MCF 10A (cell line): Measurements from ENCODE around the gene FTCD. TPM values are rescaled to one million over a fixed set of nuclear protein-coding genes. Genes with fewer than 3 reads are reported as not detected.
"Not testable (repeated sequence)": the region's sequence is repeated elsewhere in the genome, so short reads cannot be mapped to it uniquely, and the experiment has no call there.

Experiments used
- BruUV-seq: library from RNA; stranded (reverse); fragments of 400-500 nt; replicated peaks from 2 replicates; lab custom pipeline; 2021; lab: Mats Ljungman, UMichigan
- CTCF ChIA-PET: fragments of 300-600 bp; sonication (Branson Sonifier 250); formaldehyde crosslinking; extraction: SDS; loops from one replicate; lab custom pipeline; 2021; ENCODE audit warnings: antibody characterized with exemption, inconsistent platforms; lab: Yijun Ruan, JAX
- POLR2A ChIA-PET: fragments of 300-600, 350-650 bp; sonication (Branson Sonifier 250); formaldehyde crosslinking; extraction: SDS; loops from one replicate; lab custom pipeline; 2020; ENCODE audit warnings: antibody characterized with exemption, inconsistent platforms; lab: Yijun Ruan, JAX
- DNase-seq: peaks from one replicate; pipeline ENCODE4 v3.0.0-alpha.2; 2018; ENCODE audit not compliant: unreplicated experiment
- H3K27ac Mint-ChIP-seq: one replicate; pipeline ENCODE4 v1.8.0; 2022; ENCODE audit warnings: mild to moderate bottlenecking, low read depth, mixed read lengths; ENCODE audit not compliant: unreplicated experiment
- H3K27me3 Mint-ChIP-seq: one replicate; pipeline ENCODE4 v1.8.0; 2022; ENCODE audit warnings: mixed read lengths; ENCODE audit not compliant: insufficient read depth, unreplicated experiment
- H3K36me3 Mint-ChIP-seq: one replicate; pipeline ENCODE4 v1.8.0; 2022; ENCODE audit warnings: mild to moderate bottlenecking, moderate library complexity, mixed read lengths; ENCODE audit not compliant: insufficient read depth, unreplicated experiment
- H3K4me1 Mint-ChIP-seq: one replicate; pipeline ENCODE4 v1.8.0; 2022; ENCODE audit warnings: mixed read lengths; ENCODE audit not compliant: insufficient read depth, unreplicated experiment
- H3K4me3 Mint-ChIP-seq: one replicate; pipeline ENCODE4 v1.8.0; 2022; ENCODE audit warnings: mild to moderate bottlenecking, moderate library complexity, mixed read lengths; ENCODE audit not compliant: unreplicated experiment
- H3K9me3 Mint-ChIP-seq: one replicate; pipeline ENCODE4 v1.8.0; 2022; ENCODE audit warnings: mixed read lengths; ENCODE audit not compliant: unreplicated experiment
- CTCF ChIP-seq: fragments of 200-600 bp; IDR thresholded peaks from one replicate; pipeline ENCODE4 v1.8.0; 2022; ENCODE audit warnings: antibody characterized with exemption, mild to moderate bottlenecking; ENCODE audit not compliant: unreplicated experiment
- intact Hi-C: fragments of 100-400 bp; cut with micrococcal nuclease; formaldehyde crosslinking; loops from 2 replicates; pipeline ENCODE4 v1.14.1; 2022
- total RNA-seq: library from RNA; stranded (reverse); gene quantifications from 2 replicates; pipeline ENCODE4 v1.2.3, GENCODE V29; 2022

The FTCD gene
- total RNA-seq, 1 experiment from 2014 or later: not detected

DNA sequence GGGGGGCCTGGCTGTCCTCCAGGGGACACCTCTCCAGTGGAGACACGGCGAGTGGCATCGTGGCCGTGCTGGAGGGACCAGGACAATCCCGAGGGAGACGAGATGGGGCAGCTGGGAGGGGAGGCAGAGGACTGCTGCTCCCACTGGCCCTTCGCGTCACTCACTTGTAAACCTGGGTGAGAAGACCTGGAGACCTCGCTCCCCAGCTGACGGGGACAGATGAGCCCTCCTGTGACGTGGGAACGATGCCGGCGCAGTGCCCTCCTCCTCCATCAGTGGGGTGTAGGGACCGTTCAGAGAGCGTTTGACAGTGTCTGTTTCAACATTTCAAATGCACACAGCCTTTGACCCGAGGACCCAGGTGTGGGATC lies 24.3 kb upstream of the FTCD start:
- no peak overlapping the region for H3K27ac Mint-ChIP-seq
- no peak overlapping the region for H3K4me3 Mint-ChIP-seq
- peaks cover 14% of the 10 kb centered on the region for H3K9me3 Mint-ChIP-seq
- POLR2A ChIA-PET: interaction anchor here (0.7 kb wide), 1 partner anchor 51 kb away, joined by 3 read pairs; no protein-coding TSS in a partner anchor
- no peaks in the 10 kb centered on the region for H3K4me1 Mint-ChIP-seq
- DNase-seq: no peak
- H3K36me3 Mint-ChIP-seq: no peaks in the 10 kb centered on the region
- CTCF ChIA-PET: no interaction called here
- TF ChIP-seq CTCF: no peak
- BruUV-seq: no TSS peak
- intact Hi-C loops: no loop called here
- H3K27me3 Mint-ChIP-seq: peaks cover 15% of the 10 kb centered on the region

GRCh38 chr21:46178961-46179360 lies 23.6 kb upstream of the FTCD start:
- no peak overlapping the region for H3K4me3 Mint-ChIP-seq
- peaks cover 19% of the 10 kb centered on the region for H3K9me3 Mint-ChIP-seq
- intact Hi-C loops: no loop called here
- no peak for DNase-seq
- peaks cover 21% of the 10 kb centered on the region for H3K27me3 Mint-ChIP-seq
- no peaks in the 10 kb centered on the region for H3K4me1 Mint-ChIP-seq
- TF ChIP-seq CTCF: no peak
- ChIA-PET CTCF (interaction anchor here (0.7 kb wide), 1 partner anchor 220 kb away, joined by 4 read pairs; no protein-coding TSS in a partner anchor), POLR2A (no interaction called here)
- no TSS peak for BruUV-seq
- H3K36me3 Mint-ChIP-seq: no peaks in the 10 kb centered on the region
- no peak overlapping the region for H3K27ac Mint-ChIP-seq

DNA sequence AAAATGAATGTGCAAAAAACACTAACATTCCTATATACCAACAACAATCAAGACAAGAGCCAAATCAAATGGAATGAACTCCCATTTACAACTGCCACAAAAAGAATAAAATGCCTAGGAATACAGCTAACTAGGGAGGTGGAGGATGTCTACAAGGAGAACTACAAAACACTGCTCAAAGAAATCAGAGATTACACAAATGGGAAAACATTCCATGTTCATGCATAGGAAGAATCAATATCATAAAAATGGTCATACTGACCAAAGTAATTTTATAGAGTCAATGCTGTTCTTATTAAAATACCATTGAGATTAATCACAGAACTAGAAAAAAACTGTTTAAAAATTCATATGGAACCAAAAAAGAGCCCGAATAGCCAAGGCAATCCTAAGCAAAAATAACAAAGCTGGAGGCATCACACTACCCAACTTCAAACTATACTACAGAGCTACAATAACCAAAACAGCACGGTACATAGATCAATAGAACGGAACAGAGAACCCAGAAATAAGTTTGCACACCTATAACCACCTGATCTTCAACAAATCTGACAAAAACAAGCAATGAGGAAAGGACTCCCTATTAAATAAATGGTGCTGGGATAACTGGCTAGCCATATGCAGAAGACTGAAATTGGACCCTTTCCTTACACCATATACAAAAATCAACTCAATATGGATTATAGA lies 21.2 kb upstream of the FTCD start:
- H3K27me3 Mint-ChIP-seq: peaks cover 21% of the 10 kb centered on the region
- H3K36me3 Mint-ChIP-seq, BruUV-seq, H3K4me1 Mint-ChIP-seq, intact Hi-C loops, H3K4me3 Mint-ChIP-seq, CTCF ChIA-PET, H3K27ac Mint-ChIP-seq, DNase-seq: not testable (repeated sequence)
- H3K9me3 Mint-ChIP-seq: peaks cover 19% of the 10 kb centered on the region
- POLR2A ChIA-PET: interaction anchor here (0.6 kb wide), 1 partner anchor 324 kb away, joined by 3 read pairs; no protein-coding TSS in a partner anchor

DNA sequence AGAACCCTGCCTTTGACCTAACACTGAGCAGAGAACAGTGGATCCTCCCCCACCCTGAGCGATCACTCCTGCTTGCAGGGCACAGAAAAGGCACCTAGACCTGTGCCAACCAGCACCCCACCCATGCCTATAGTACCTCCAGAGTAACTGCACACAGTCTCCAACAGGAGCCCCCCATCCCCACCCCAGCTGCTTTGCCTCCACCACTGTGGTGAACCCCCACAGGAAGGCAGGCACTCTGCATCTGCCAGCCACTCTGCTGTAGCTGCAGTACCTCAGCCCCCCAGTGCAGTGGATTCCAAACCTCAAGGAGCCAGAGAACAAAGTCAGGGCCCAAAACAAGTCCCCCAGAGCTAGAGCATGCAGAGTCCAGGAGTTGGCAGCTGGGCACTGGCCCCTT lies 18.2 kb upstream of the FTCD start:
- H3K9me3 Mint-ChIP-seq: peaks cover 19% of the 10 kb centered on the region
- H3K4me1 Mint-ChIP-seq: no peaks in the 10 kb centered on the region

More for the DNA sequence above, 18.2 kb upstream of the FTCD start:
- no peak for TF ChIP-seq CTCF
- no peak for DNase-seq
- peaks cover 21% of the 10 kb centered on the region for H3K27me3 Mint-ChIP-seq
- no peak overlapping the region for H3K4me3 Mint-ChIP-seq
- no peaks in the 10 kb centered on the region for H3K36me3 Mint-ChIP-seq
- POLR2A ChIA-PET: interaction anchor here (0.7 kb wide), 1 partner anchor 30 kb away, joined by 3 read pairs; no protein-coding TSS in a partner anchor
- CTCF ChIA-PET: no interaction called here
- no TSS peak for BruUV-seq
- intact Hi-C loops: no loop called here
- H3K27ac Mint-ChIP-seq: no peak overlapping the region
